NK-92 (cell line): ENCODE data around the gene CHST11.

Experiments used
- DNase-seq: peaks from one replicate; lab custom pipeline; 2025; ENCODE audit not compliant: unreplicated experiment; lab: John Stamatoyannopoulos, UW

The CHST11 gene

GRCh38 chr12:104626069-104626837, 169.5 kb downstream of the CHST11 start:
- DNase-seq = no peak

- DNase-seq = no peak
These were observed 170.7 kb downstream of the CHST11 start for GRCh38 chr12:104627231-104627989.

GRCh38 chr12:104627990-104628830, 171.5 kb downstream of the CHST11 start:
- no peak for DNase-seq

- DNase-seq = no peak
These were observed 172.0 kb downstream of the CHST11 start for GRCh38 chr12:104628831-104629135.

GRCh38 chr12:104630230-104630670, 173.5 kb downstream of the CHST11 start:
- no peak for DNase-seq

GRCh38 chr12:104631867-104632266, 175.1 kb downstream of the CHST11 start:
- no peak for DNase-seq

- DNase-seq = no peak
These were observed 176.0 kb downstream of the CHST11 start for GRCh38 chr12:104632724-104633201.

- DNase-seq = no peak
These were observed 177.3 kb downstream of the CHST11 start for GRCh38 chr12:104634044-104634443.

- DNase-seq = no peak
These were observed 178.1 kb downstream of the CHST11 start for GRCh38 chr12:104634852-104635251.

GRCh38 chr12:104635607-104636343, 179.0 kb downstream of the CHST11 start:
- no peak for DNase-seq

- no peak for DNase-seq
These were observed 179.7 kb downstream of the CHST11 start for GRCh38 chr12:104636496-104636895.

GRCh38 chr12:104637604-104638003, 180.9 kb downstream of the CHST11 start:
- DNase-seq = no peak

GRCh38 chr12:104638218-104638850, 181.6 kb downstream of the CHST11 start:
- no peak for DNase-seq

GRCh38 chr12:104638851-104639240, 182.1 kb downstream of the CHST11 start:
- no peak for DNase-seq

GRCh38 chr12:104640956-104641355, 184.2 kb downstream of the CHST11 start:
- DNase-seq = no peak

GRCh38 chr12:104641862-104642261, 185.1 kb downstream of the CHST11 start:
- no peak for DNase-seq

- DNase-seq = no peak
These were observed 186.5 kb downstream of the CHST11 start for GRCh38 chr12:104643093-104643818.

- DNase-seq = no peak
These were observed 187.3 kb downstream of the CHST11 start for GRCh38 chr12:104643819-104644669.

- DNase-seq = no peak
These were observed 192.0 kb downstream of the CHST11 start for GRCh38 chr12:104648756-104649155.
